Caco-2 (cell line): Measurements from ENCODE around the gene ORMDL3. TPM values are rescaled to one million over a fixed set of nuclear protein-coding genes. Genes with fewer than 3 reads are reported as not detected.

ENCODE experiments used
- BruUV-seq: library from RNA; stranded (reverse); fragments of 400-500 nt; replicated peaks from 2 replicates; lab custom pipeline; 2021; lab: Mats Ljungman, UMichigan
- CTCF ChIA-PET: fragments of 300-600 bp; sonication (Branson Sonifier 250); formaldehyde crosslinking; loops from one replicate; lab custom pipeline; 2022; ENCODE audit warnings: antibody characterized with exemption; lab: Charles Lee
- POLR2A ChIA-PET: fragments of 300-600 bp; sonication (Branson Sonifier 250); formaldehyde crosslinking; loops from one replicate; lab custom pipeline; 2022; ENCODE audit warnings: antibody characterized with exemption; lab: Charles Lee
- DNase-seq, 2 experiments: peaks; one replicate each; pipeline versions ENCODE4 v3.0.0 to v3.0.0-alpha.2; 2020 to 2022
- H3K27me3 ChIP-seq: replicated peaks from 2 replicates; pipeline ENCODE4 v1.6.0; 2011; ENCODE audit warnings: low read length; ENCODE audit not compliant: control insufficient read depth, insufficient read depth
- H3K36me3 ChIP-seq: 2 replicates; pipeline ENCODE4 v1.5.1; 2011; ENCODE audit warnings: low read length; ENCODE audit not compliant: control insufficient read depth, insufficient read depth
- H3K4me1 ChIP-seq: fragments of 250-450 bp; sonication (Bioruptor Pico); 2 replicates; pipeline ENCODE4 v1.5.1; 2020; ENCODE audit warnings: mild to moderate bottlenecking
- H3K4me3 ChIP-seq: 2 replicates; pipeline ENCODE4 v1.5.1; 2011; ENCODE audit warnings: low read depth, mild to moderate bottlenecking, control low read depth, low read length
- H3K9me3 ChIP-seq: fragments of 250-450 bp; sonication (Bioruptor Pico); 2 replicates; pipeline ENCODE4 v1.5.1; 2020; ENCODE audit warnings: mild to moderate bottlenecking, moderate library complexity
- H3K27ac Mint-ChIP-seq: one replicate; pipeline ENCODE4 v1.8.0; 2022; ENCODE audit warnings: mixed read lengths; ENCODE audit not compliant: unreplicated experiment
- H3K27me3 Mint-ChIP-seq: one replicate; pipeline ENCODE4 v1.8.0; 2022; ENCODE audit warnings: mixed read lengths; ENCODE audit not compliant: insufficient read depth, unreplicated experiment
- H3K36me3 Mint-ChIP-seq: one replicate; pipeline ENCODE4 v1.8.0; 2022; ENCODE audit warnings: mild to moderate bottlenecking, mixed read lengths; ENCODE audit not compliant: insufficient read depth, unreplicated experiment
- H3K4me1 Mint-ChIP-seq: one replicate; pipeline ENCODE4 v1.8.0; 2022; ENCODE audit warnings: low read depth, mixed read lengths; ENCODE audit not compliant: unreplicated experiment
- H3K4me3 Mint-ChIP-seq: one replicate; pipeline ENCODE4 v1.8.0; 2022; ENCODE audit warnings: mild to moderate bottlenecking, moderate library complexity, mixed read lengths; ENCODE audit not compliant: unreplicated experiment
- H3K9me3 Mint-ChIP-seq: one replicate; pipeline ENCODE4 v1.8.0; 2022; ENCODE audit warnings: mixed read lengths; ENCODE audit not compliant: unreplicated experiment
- intact Hi-C: fragments of 100-400 bp; cut with micrococcal nuclease; formaldehyde crosslinking; loops from one replicate; pipeline ENCODE4 v1.10.0; 2022; ENCODE audit not compliant: unreplicated experiment
- total RNA-seq: library from RNA; stranded (reverse); gene quantifications from 2 replicates; pipeline ENCODE4 v1.2.3, GENCODE V29; 2022
- TF ChIP-seq, protein P1 (sequence below), 2 experiments: fragments of 200-600 bp in 1 of 2; IDR thresholded peaks; 1 replicate in 1 of 2; 2 replicates in 1 of 2; pipeline versions ENCODE4 v1.5.1 to v1.8.0; 2011 to 2022; ENCODE audit warnings: antibody characterized with exemption in 1 of 2, control low read depth in 1 of 2, inconsistent platforms in 1 of 2, low read depth in 1 of 2, low read length in 1 of 2, mild to moderate bottlenecking in 1 of 2, moderate library complexity in 1 of 2; ENCODE audit not compliant: insufficient read depth in 1 of 2, severe bottlenecking in 1 of 2, unreplicated experiment in 1 of 2

ORMDL3 gene
- total RNA-seq, 1 experiment from 2014 or later, result 75.2 TPM

DNA sequence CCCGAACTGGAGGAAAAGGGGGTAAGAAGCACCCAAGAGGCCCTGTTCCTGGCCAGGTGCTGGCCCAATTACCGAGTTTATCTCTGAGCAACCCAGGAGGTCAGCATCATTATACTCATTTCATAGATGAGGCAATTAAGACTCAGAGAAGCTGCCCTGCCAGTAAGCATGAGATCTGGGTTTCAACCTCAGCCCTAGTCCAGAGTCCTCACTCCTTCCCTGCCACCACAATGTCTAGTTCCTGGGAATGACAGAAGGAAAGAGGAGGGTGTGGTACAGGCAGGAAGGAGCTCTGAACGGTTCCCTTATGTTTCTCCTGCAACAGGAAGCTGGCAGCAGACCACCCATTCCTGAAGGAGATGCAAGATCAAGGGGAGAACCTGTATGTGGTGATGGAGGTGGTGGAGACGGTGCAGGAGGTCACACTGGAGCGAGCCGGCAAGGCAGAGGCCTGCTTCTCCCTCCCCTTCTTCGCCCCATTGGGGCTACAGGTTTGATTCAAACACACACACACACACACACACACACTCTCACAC is 42.8 kb upstream of the ORMDL3 start:
- CTCF ChIA-PET, result no interaction called here
- BruUV-seq, result no TSS peak
- no peak for DNase-seq
- POLR2A ChIA-PET, result interaction anchor here (0.6 kb wide), 1 partner anchor 52 kb away, joined by 10 read pairs; the partner anchor contains the start of gene GSDMB
- H3K9me3 ChIP-seq, result no peaks in the 10 kb centered on the region
- no peak overlapping the region for H3K27ac Mint-ChIP-seq
- peaks cover 7% of the 10 kb centered on the region for H3K4me1 Mint-ChIP-seq
- TF ChIP-seq, protein P1, sequence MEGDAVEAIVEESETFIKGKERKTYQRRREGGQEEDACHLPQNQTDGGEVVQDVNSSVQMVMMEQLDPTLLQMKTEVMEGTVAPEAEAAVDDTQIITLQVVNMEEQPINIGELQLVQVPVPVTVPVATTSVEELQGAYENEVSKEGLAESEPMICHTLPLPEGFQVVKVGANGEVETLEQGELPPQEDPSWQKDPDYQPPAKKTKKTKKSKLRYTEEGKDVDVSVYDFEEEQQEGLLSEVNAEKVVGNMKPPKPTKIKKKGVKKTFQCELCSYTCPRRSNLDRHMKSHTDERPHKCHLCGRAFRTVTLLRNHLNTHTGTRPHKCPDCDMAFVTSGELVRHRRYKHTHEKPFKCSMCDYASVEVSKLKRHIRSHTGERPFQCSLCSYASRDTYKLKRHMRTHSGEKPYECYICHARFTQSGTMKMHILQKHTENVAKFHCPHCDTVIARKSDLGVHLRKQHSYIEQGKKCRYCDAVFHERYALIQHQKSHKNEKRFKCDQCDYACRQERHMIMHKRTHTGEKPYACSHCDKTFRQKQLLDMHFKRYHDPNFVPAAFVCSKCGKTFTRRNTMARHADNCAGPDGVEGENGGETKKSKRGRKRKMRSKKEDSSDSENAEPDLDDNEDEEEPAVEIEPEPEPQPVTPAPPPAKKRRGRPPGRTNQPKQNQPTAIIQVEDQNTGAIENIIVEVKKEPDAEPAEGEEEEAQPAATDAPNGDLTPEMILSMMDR (IDR thresholded peaks at IDR 0.05; ENCODE audit: insufficient read depth in 1 of 2, low read depth in 1 of 2, low read length in 1 of 2, severe bottlenecking in 1 of 2, unreplicated experiment in 1 of 2), result no peak
- no peaks in the 10 kb centered on the region for H3K36me3 ChIP-seq
- H3K4me3 ChIP-seq, result no peak overlapping the region
- no peak overlapping the region for H3K4me3 Mint-ChIP-seq
- no peaks in the 10 kb centered on the region for H3K9me3 Mint-ChIP-seq
- no peaks in the 10 kb centered on the region for H3K4me1 ChIP-seq
- H3K27me3 Mint-ChIP-seq, result peaks cover 3% of the 10 kb centered on the region
- no peaks in the 10 kb centered on the region for H3K36me3 Mint-ChIP-seq
- H3K27me3 ChIP-seq, result no peaks in the 10 kb centered on the region
- intact Hi-C loops, result no loop called here

DNA sequence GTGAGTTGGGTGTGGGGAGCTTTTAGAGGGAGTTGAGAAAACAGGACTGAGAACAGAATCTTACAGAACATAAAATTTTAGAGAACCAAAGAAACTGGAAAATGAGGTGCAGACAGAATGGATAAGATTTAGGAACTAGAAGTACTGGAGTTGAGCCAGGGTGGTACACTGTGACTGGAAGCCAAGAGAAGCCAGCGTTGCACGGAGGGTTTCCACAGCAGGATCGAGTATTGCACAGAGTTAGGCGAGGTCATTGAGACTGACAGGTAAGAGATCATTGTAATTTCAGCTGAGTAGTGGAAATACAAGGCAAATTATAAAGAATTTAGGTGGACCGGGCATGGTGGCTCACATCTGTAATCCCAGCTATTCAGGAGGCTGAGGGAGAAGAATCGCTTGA is 42.0 kb upstream of the ORMDL3 start:
- no peaks in the 10 kb centered on the region for H3K4me1 ChIP-seq
- Mint-ChIP-seq H3K27me3 (peaks cover 3% of the 10 kb centered on the region), H3K9me3 (no peaks in the 10 kb centered on the region), H3K36me3 (no peaks in the 10 kb centered on the region), H3K27ac (no peak overlapping the region), H3K4me1 (peaks cover 7% of the 10 kb centered on the region), H3K4me3 (no peak overlapping the region)
- TF ChIP-seq, protein P1 (IDR thresholded peaks at IDR 0.05; ENCODE audit: insufficient read depth in 1 of 2, low read depth in 1 of 2, low read length in 1 of 2, severe bottlenecking in 1 of 2, unreplicated experiment in 1 of 2), result no peak
- no peaks in the 10 kb centered on the region for H3K36me3 ChIP-seq
- intact Hi-C loops, result no loop called here
- no peak for DNase-seq
- POLR2A ChIA-PET, result no interaction called here
- CTCF ChIA-PET, result no interaction called here
- BruUV-seq, result no TSS peak
- H3K27me3 ChIP-seq, result no peaks in the 10 kb centered on the region
- H3K4me3 ChIP-seq, result no peak overlapping the region
- H3K9me3 ChIP-seq, result no peaks in the 10 kb centered on the region

DNA sequence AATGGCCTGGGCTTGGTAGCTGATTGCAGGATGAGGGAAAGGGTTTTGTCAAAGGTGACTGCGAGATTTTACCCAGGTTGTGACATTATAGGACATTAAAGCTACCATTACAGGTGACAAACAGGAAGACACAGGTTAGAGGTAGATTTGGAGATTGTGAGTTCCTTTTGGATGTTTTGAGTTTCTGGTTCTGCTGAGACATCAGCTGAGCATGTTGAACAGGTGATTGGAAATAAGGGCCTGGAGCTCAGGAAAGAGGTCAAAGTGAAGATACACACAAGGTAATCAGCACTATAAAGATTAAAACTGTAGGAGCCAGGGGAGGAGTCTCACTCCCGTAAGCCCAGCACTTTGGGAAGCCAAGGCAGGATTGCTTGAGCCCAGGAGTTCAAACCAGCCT is 41.4 kb upstream of the ORMDL3 start:
- intact Hi-C loops, result no loop called here
- H3K9me3 ChIP-seq, result no peaks in the 10 kb centered on the region
- Mint-ChIP-seq H3K4me3 (no peak overlapping the region), H3K27ac (no peak overlapping the region), H3K27me3 (peaks cover 3% of the 10 kb centered on the region), H3K4me1 (peaks cover 7% of the 10 kb centered on the region), H3K36me3 (no peaks in the 10 kb centered on the region), H3K9me3 (no peaks in the 10 kb centered on the region)
- no TSS peak for BruUV-seq
- no peaks in the 10 kb centered on the region for H3K4me1 ChIP-seq
- CTCF ChIA-PET, result interaction anchor here (0.6 kb wide), 1 partner anchor 295 kb away, joined by 4 read pairs; no protein-coding TSS in a partner anchor
- TF ChIP-seq, protein P1 (IDR thresholded peaks at IDR 0.05; ENCODE audit: insufficient read depth in 1 of 2, low read depth in 1 of 2, low read length in 1 of 2, severe bottlenecking in 1 of 2, unreplicated experiment in 1 of 2), result no peak
- H3K27me3 ChIP-seq, result no peaks in the 10 kb centered on the region
- no peaks in the 10 kb centered on the region for H3K36me3 ChIP-seq
- POLR2A ChIA-PET, result no interaction called here
- no peak for DNase-seq
- no peak overlapping the region for H3K4me3 ChIP-seq
